ENCODE data around the gene GSDMA. TPM values are rescaled to one million over a fixed set of nuclear protein-coding genes. Genes with fewer than 3 reads are reported as not detected.

GSDMA gene
- total RNA-seq, 4 donors from 2014 or later = 26.7 to 156 (median 105) TPM

DNA sequence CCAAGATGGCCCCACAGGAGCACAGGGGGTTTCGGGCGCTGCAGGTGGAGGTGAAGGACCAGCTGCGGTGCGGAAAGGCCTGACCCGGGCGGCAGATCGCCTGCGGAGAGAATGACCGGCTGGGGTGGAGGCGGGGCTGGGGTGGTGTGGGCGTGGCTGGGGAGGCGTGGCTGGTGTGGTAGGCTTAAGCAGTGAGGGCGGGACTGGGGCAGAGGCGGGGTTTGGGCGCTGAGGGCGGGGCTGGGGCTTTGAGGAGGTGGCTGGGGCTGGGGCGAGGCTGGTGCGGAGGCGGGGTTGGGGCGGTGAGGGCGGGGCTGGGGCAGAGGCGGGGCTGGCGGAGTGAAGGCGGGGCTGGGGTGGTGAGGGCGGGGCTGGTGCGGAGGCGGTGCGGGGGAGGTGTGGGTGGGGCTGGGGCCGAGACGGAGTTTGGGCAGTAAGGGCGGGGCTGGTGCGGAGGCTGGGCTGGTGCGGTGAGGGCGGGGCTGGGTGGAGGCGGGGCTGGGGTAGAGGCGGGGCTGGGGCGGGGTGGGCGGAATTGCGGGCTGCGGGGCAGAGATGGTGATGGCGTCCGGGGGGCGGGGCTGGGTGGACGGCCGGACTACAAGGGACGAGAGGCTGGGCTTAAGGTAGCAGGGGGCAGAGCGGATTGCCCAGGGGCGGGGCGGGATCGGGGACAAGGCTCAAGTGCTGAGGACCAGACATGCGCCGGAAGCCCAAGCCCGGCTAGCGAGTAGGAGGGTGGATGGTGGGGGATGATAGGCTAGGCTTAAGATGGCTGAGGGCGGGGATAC is 9.9 kb upstream of the GSDMA start:
- Histone ChIP-seq H3K36me3 (no peaks in the 10 kb centered on the region), H3K4me1 (peaks cover 15% of the 10 kb centered on the region), H3K27ac (no peak overlapping the region), H3K4me3 (peak overlapping the region; percentile 49), H3K27me3 (no peaks in the 10 kb centered on the region), H3K9me3 (no peaks in the 10 kb centered on the region)
- DNase-seq (ENCODE audit: low spot score in 2 of 2) = peak; percentile 99 to 100
- TF ChIP-seq POLR2AphosphoS5 (IDR thresholded peaks at IDR 0.05) (no peak), EP300 (IDR thresholded peaks at IDR 0.05) (no peak), POLR2A (IDR thresholded peaks at IDR 0.05) (no peak)
- TF ChIP-seq, protein P1, sequence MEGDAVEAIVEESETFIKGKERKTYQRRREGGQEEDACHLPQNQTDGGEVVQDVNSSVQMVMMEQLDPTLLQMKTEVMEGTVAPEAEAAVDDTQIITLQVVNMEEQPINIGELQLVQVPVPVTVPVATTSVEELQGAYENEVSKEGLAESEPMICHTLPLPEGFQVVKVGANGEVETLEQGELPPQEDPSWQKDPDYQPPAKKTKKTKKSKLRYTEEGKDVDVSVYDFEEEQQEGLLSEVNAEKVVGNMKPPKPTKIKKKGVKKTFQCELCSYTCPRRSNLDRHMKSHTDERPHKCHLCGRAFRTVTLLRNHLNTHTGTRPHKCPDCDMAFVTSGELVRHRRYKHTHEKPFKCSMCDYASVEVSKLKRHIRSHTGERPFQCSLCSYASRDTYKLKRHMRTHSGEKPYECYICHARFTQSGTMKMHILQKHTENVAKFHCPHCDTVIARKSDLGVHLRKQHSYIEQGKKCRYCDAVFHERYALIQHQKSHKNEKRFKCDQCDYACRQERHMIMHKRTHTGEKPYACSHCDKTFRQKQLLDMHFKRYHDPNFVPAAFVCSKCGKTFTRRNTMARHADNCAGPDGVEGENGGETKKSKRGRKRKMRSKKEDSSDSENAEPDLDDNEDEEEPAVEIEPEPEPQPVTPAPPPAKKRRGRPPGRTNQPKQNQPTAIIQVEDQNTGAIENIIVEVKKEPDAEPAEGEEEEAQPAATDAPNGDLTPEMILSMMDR (IDR thresholded peaks at IDR 0.05) = no peak
- WGBS = 3% methylated on average over 25 of the region's 55 CpGs

DNA sequence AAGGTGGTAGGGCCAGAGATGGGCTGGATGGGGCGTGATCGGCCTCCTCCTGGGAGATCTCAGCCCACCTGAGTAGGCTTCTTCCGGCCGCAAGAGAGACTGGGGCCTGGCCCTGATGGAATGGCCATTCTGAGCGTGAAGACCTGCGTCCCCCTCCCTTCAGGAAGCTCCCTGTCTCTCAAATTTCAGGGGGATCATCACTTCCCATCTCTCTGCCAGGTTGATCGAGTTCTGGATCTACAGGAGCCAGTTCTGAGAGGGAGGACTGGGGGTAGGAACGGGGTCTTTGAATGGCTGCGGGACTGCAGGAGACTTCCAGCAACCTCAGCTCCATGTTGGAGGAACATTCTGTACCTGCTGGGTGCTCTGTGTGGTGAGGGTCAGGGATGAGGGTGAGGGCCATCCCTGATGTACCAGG is 9.3 kb upstream of the GSDMA start:
- H3K9me3 ChIP-seq = no peaks in the 10 kb centered on the region
- no peak for DNase-seq (ENCODE audit: low spot score in 2 of 2)
- WGBS = 33% methylated on average over 8 of the region's 9 CpGs
- no peaks in the 10 kb centered on the region for H3K36me3 ChIP-seq
- no peaks in the 10 kb centered on the region for H3K27me3 ChIP-seq
- TF ChIP-seq, protein P1 (IDR thresholded peaks at IDR 0.05) = no peak
- no peak for TF ChIP-seq EP300 (IDR thresholded peaks at IDR 0.05)
- TF ChIP-seq POLR2A (IDR thresholded peaks at IDR 0.05) = no peak
- no peak for TF ChIP-seq POLR2AphosphoS5 (IDR thresholded peaks at IDR 0.05)
- peak overlapping the region; percentile 49 for H3K4me3 ChIP-seq
- peaks cover 15% of the 10 kb centered on the region for H3K4me1 ChIP-seq
- no peak overlapping the region for H3K27ac ChIP-seq

GRCh38 chr17:39954876-39955275 is 7.9 kb upstream of the GSDMA start:
- WGBS = 56% methylated on average over 3 of the region's 4 CpGs
- no peak overlapping the region for H3K27ac ChIP-seq
- peaks cover 20% of the 10 kb centered on the region for H3K4me1 ChIP-seq
- H3K9me3 ChIP-seq = no peaks in the 10 kb centered on the region
- TF ChIP-seq POLR2A (IDR thresholded peaks at IDR 0.05) (no peak), EP300 (IDR thresholded peaks at IDR 0.05) (no peak), POLR2AphosphoS5 (IDR thresholded peaks at IDR 0.05) (no peak)
- TF ChIP-seq, protein P1 (IDR thresholded peaks at IDR 0.05) = no peak
- no peaks in the 10 kb centered on the region for H3K27me3 ChIP-seq
- no peaks in the 10 kb centered on the region for H3K36me3 ChIP-seq
- DNase-seq (ENCODE audit: low spot score in 2 of 2) = no peak
- H3K4me3 ChIP-seq = no peak overlapping the region

DNA sequence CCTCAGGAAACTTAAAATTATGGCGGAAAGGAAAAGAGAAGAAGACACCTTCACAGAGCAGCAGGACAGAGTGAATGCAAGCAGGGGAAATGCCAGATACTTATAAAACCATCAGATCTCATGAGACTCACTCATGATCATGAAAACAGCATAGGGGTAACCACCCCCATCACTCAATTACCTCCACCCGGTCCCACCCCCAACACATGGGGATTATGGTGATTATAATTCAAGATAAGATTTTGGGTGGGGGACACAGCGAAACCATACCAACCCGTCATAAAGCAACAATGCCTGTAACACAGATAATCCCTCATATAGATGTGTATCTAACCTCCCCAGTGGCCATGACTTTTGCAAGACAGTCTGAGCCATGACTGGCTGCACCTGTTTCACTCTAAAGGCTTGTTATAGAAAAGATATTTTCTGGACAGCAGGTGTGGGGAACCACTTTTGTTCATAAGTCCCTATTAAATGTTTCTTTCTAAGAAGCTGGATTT is 7.0 kb upstream of the GSDMA start:
- Histone ChIP-seq H3K9me3 (no peaks in the 10 kb centered on the region), H3K27me3 (no peaks in the 10 kb centered on the region), H3K4me3 (no peak overlapping the region), H3K4me1 (peaks cover 20% of the 10 kb centered on the region), H3K27ac (no peak overlapping the region), H3K36me3 (no peaks in the 10 kb centered on the region)
- WGBS = 56% methylated on average over 4 of the region's 4 CpGs
- no peak for DNase-seq (ENCODE audit: low spot score in 2 of 2)
- no peak for TF ChIP-seq POLR2AphosphoS5 (IDR thresholded peaks at IDR 0.05)
- TF ChIP-seq EP300 (IDR thresholded peaks at IDR 0.05) = no peak
- TF ChIP-seq, protein P1 (IDR thresholded peaks at IDR 0.05) = no peak
- no peak for TF ChIP-seq POLR2A (IDR thresholded peaks at IDR 0.05)

DNA sequence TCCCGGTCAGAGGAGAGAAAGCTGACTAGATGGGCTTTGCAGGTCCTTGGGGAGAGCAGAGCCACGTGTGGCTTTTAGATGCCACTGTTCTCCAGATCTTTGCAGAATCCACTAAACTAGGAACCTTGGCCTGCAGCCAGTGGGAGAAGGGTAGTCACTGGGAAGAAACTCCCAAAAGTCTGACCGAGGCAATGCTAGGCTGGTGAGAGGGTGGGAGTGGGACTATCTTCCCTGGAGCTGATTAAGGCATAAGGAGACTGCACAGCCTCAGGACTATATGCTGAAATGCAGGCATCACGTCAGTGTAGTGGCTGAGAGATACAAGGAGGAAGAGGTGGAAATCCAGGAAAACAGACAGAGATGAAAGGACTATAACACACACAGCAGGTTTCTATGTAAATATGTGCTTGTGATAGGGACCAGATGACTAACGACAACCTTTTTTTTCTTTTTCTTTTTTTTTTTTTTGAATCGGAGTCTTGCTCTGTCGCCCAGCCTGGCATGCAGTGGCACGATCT is 2.2 kb upstream of the GSDMA start:
- TF ChIP-seq POLR2A (IDR thresholded peaks at IDR 0.05) (no peak), EP300 (IDR thresholded peaks at IDR 0.05) (no peak), POLR2AphosphoS5 (IDR thresholded peaks at IDR 0.05) (no peak)
- TF ChIP-seq, protein P1 (IDR thresholded peaks at IDR 0.05) = no peak
- Histone ChIP-seq H3K9me3 (no peaks in the 10 kb centered on the region), H3K36me3 (no peaks in the 10 kb centered on the region), H3K27ac (no peak overlapping the region), H3K27me3 (peaks cover 3% of the 10 kb centered on the region), H3K4me1 (peaks cover 4% of the 10 kb centered on the region), H3K4me3 (no peak overlapping the region)
- 63% methylated on average over 8 of the region's 8 CpGs for WGBS
- no peak for DNase-seq (ENCODE audit: low spot score in 2 of 2)

Data from suprapubic skin (tissue), 4 donors.